ENCODE data around the gene PELI2. TPM values are rescaled to one million over a fixed set of nuclear protein-coding genes. Genes with fewer than 3 reads are reported as not detected.

PELI2 gene
- polyA plus RNA-seq, 1 donor from 2014 or later = 0.85 TPM

DNA sequence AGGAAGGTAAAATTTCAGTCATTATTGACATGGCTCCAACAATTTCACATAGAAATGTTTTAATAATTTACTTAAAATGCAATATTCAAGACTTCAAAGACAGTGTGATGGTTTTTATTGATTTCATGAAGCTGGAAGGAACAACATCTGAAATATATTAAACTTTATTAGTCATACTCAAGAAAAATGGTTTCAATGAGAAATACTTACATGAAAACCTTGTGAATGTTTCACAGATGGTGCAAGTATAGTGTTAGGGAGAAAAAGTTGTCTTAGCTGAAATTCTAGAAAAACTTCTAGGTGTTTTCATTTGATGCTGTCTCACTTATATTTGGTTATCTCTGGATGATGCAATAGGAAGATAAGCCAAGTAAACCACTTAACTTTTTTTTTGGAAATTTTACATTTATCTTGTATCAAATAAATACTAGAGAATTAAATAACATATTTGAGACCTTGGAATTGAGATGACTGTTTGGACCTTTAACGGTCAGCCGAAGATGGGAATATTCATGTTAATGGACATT is 65.5 kb downstream of the PELI2 start:
- Mint-ChIP-seq H3K9me3 (peaks cover 0 to 3% (median 3%) of the 10 kb centered on the region in 3 donors), H3K4me3 (no peak overlapping the region), H3K4me1 (peaks cover 0 to 7% (median 0%) of the 10 kb centered on the region in 3 donors), H3K27ac (no peak overlapping the region), H3K36me3 (peaks cover 5% of the 10 kb centered on the region), H3K27me3 (peaks cover 2% of the 10 kb centered on the region)

DNA sequence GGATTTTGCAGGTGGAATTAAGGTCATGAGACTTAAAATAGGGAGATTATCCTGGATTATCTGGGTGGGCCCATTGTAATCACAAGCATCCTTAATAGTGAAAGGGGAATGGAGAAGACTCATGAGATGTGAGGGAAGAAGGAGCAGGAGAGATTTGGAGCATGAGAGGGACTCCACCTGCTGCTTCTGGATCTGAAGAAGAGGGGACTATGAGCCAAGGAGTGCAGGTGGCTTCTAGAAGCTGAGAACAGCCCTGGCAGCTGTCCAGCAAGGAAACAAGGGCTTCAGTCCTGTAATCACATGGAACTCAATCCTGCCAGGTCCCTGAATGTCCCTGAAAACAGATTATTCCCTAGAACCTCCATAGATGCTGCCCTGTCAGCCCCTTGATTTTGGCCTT is 67.8 kb downstream of the PELI2 start:
- Mint-ChIP-seq H3K36me3 (peaks cover 5% of the 10 kb centered on the region), H3K27me3 (no peaks in the 10 kb centered on the region), H3K4me3 (no peak overlapping the region), H3K4me1 (no peaks in the 10 kb centered on the region), H3K27ac (no peak overlapping the region), H3K9me3 (no peaks in the 10 kb centered on the region)

DNA sequence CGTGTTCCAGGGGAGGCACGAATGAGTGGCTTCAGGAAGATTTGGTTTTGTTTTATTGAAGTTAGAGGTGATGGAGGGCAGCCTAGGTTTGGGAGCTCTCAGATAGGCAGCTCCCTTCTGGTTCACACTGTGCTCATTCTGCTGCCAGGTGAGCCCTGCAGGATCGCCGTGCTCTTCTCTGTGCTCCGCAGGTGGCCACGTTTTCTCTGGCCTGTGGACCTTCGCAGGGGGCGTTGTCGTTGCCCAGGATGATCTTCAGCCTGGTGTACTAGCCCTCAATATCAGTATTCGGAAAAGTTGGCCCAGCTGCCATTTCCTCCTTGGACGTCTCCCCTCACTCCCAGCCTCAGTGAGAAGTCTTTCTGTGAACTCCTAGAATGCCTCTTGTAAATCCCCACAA is 69.5 kb downstream of the PELI2 start:
- Mint-ChIP-seq H3K4me3 (no peak overlapping the region), H3K27ac (no peak overlapping the region), H3K9me3 (no peaks in the 10 kb centered on the region), H3K36me3 (peaks cover 5% of the 10 kb centered on the region), H3K4me1 (no peaks in the 10 kb centered on the region), H3K27me3 (no peaks in the 10 kb centered on the region)

DNA sequence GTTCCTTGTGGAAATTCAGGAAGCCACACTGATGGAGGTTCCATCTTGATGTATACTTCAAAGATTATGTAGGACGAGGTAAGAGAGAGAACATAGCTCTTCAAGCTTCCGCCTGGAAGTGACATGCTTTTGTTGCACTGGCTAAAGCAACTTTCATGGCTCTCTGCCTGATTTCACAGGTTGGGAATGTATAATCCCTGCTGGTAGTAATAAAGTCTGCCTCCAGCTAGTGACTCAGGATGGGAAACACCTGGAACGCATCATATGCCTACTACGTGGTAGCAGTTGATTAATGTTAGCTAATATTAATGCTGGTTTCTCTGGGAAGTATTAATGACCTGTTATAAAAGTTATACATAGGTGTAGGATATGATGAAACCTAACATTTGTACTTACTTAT is 71.1 kb downstream of the PELI2 start:
- no peaks in the 10 kb centered on the region for H3K27me3 Mint-ChIP-seq
- no peak overlapping the region for H3K4me3 Mint-ChIP-seq
- no peaks in the 10 kb centered on the region for H3K4me1 Mint-ChIP-seq
- peaks cover 3% of the 10 kb centered on the region for H3K36me3 Mint-ChIP-seq
- no peaks in the 10 kb centered on the region for H3K9me3 Mint-ChIP-seq
- H3K27ac Mint-ChIP-seq = no peak overlapping the region

DNA sequence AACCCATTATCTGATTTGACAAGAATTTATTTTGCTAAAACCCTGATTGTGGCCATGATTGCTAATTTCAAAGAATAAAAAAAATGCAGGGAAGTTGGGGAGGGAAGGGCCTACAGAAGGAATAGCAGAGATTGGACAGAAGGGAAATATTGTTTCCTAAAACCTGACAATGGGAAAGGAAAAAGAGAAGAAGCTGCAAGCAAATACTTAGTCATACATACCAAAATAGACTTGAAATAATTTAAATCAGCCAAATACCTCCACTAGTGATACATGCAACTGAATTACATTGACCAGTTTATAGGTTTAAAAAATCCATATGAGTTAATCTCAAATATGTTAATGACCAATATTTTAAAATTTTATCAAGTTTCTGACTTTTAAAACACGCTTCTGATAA is 75.1 kb downstream of the PELI2 start:
- Mint-ChIP-seq H3K4me1 (peaks cover 9 to 13% (median 10%) of the 10 kb centered on the region in 3 donors), H3K4me3 (peak overlapping the region in 1 of 4 donors; percentile 4), H3K27me3 (no peaks in the 10 kb centered on the region), H3K36me3 (no peaks in the 10 kb centered on the region), H3K9me3 (no peaks in the 10 kb centered on the region), H3K27ac (peak overlapping the region in 1 of 3 donors; percentile 36)

DNA sequence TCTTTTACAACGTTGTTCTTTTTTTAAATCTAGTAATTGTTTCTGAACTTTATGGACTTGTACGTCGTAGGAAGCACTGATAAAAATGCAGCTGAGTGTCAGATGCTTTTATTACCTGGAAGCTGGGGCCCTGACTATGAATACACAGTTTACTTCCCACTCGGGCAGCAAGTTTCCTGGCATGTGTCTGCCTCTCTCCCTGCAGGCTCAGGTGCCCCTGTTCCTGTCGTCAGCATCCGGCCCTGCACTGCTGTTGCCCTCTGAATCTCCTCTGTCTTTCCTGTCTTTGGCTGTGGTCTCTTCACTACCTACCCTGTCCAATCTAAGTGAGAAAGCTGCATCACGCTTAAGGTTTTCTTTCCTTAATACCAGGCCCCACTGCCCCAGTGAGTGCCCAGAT is 75.8 kb downstream of the PELI2 start:
- no peak overlapping the region for H3K27ac Mint-ChIP-seq
- no peak overlapping the region for H3K4me3 Mint-ChIP-seq
- no peaks in the 10 kb centered on the region for H3K9me3 Mint-ChIP-seq
- H3K27me3 Mint-ChIP-seq = no peaks in the 10 kb centered on the region
- peaks cover 9 to 13% (median 10%) of the 10 kb centered on the region in 3 donors for H3K4me1 Mint-ChIP-seq
- H3K36me3 Mint-ChIP-seq = no peaks in the 10 kb centered on the region

DNA sequence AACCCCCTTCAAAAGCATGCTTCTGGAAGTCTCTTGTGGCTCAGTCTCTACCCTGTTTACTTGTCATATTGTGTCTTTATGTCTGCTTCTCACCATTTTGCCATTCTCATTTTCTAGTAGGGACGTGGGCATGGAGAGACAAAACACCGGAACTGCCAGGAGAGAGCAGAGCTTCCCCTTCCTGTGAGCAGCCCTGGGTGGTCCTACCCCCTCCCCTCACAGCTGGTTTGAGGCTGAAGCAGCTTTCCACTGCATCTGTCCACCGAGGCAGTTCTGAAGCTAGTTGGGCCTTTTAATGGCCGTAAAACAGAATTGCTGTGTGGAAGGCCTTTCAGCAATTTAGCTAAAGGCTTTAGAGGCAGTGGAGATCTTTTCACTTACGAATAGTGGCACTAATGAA is 77.0 kb downstream of the PELI2 start:
- Mint-ChIP-seq H3K27ac (no peak overlapping the region), H3K27me3 (no peaks in the 10 kb centered on the region), H3K4me3 (peak overlapping the region in 1 of 4 donors; percentile 2), H3K36me3 (no peaks in the 10 kb centered on the region), H3K4me1 (peaks cover 9 to 13% (median 10%) of the 10 kb centered on the region in 3 donors), H3K9me3 (no peaks in the 10 kb centered on the region)

DNA sequence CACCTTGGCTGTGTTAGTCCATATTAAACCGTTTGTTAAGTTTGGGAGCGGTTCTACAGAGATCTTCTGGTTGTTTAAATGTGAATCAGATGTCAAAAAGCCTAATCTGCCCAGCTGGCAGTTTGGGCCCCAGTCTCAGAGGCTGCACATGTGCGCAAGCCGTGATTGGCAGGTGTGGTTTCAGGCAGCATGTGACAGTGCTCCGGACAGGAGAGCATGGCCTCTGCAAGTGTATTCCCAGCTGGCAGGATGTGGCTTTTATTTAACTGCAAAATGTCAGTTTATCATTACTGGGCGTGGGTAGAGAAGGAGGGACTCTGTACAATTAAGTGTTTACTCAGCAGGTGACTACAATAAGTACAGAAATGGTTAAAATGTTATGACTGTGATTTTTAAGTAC is 77.5 kb downstream of the PELI2 start:
- Mint-ChIP-seq H3K4me3 (peak overlapping the region in 1 of 4 donors; percentile 3), H3K27ac (peak overlapping the region in 1 of 3 donors; percentile 17), H3K9me3 (no peaks in the 10 kb centered on the region), H3K27me3 (no peaks in the 10 kb centered on the region), H3K36me3 (no peaks in the 10 kb centered on the region), H3K4me1 (peaks cover 9 to 13% (median 10%) of the 10 kb centered on the region in 3 donors)

DNA sequence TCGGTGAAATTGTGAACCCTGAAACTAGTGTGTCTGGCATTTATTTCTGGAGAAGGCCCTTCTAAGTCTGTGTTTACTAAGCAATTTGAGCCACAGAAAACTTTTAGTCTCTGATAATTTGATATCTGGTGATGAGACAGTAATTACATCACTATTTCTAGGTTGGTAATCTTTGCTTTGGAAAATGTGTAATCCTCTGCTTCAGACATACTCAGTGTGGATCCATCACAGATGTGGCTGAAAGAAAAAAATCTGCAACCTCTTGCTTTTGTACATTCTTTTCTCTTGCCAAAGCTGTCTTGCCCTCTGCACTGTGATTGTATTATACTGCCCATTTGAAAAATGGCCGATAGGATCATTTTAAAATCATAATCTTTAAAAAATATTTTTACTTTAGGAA is 78.1 kb downstream of the PELI2 start:
- H3K4me3 Mint-ChIP-seq = no peak overlapping the region

DNA sequence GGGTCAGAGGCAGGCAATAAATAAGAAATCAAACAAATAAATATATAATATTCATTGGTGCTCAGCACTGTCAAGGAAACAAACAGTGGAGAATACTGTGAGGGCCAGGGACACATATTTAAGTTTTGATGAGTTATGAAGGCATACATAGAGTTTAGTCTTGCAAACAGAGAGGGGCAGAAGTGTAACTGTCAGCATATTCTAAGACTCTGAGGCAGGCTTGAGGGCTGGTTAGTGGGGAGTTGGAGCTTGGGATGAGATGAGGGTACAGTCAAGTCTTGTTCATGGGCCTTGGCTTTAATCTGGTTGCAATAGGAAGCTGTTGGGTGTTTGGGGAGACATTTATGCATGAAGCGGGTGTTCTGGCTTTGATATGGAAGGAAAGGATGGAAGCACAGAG is 78.9 kb downstream of the PELI2 start:
- Mint-ChIP-seq H3K4me1 (peaks cover 9 to 13% (median 10%) of the 10 kb centered on the region in 3 donors), H3K36me3 (no peaks in the 10 kb centered on the region), H3K27me3 (no peaks in the 10 kb centered on the region), H3K4me3 (no peak overlapping the region), H3K9me3 (no peaks in the 10 kb centered on the region), H3K27ac (no peak overlapping the region)

More for the DNA sequence above, 78.1 kb downstream of the PELI2 start:
- H3K36me3 Mint-ChIP-seq = no peaks in the 10 kb centered on the region
- no peak overlapping the region for H3K27ac Mint-ChIP-seq
- no peaks in the 10 kb centered on the region for H3K9me3 Mint-ChIP-seq
- no peaks in the 10 kb centered on the region for H3K27me3 Mint-ChIP-seq
- peaks cover 9 to 13% (median 10%) of the 10 kb centered on the region in 3 donors for H3K4me1 Mint-ChIP-seq

DNA sequence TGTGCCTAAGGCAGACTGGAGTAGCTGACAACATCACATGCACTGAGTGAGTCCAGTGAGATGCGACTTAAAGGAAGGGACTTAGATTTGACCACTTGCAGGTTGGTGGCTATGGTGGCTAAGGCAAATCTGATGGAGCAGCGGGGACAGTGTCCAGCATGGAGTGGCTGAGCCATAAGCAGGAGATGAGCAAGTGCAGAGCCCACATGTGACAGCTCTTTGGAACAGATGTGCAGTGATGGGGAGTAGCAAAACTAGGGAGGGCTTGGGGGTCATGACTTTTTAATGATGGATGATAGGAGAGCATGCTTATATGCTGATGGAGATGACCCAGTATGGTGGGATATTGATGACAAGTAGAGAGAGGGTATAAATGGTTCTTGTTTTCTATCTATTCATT is 80.2 kb downstream of the PELI2 start:
- H3K36me3 Mint-ChIP-seq = no peaks in the 10 kb centered on the region
- H3K9me3 Mint-ChIP-seq = no peaks in the 10 kb centered on the region
- no peaks in the 10 kb centered on the region for H3K27me3 Mint-ChIP-seq
- H3K4me3 Mint-ChIP-seq = no peak overlapping the region
- no peak overlapping the region for H3K27ac Mint-ChIP-seq
- peaks cover 9 to 13% (median 10%) of the 10 kb centered on the region in 3 donors for H3K4me1 Mint-ChIP-seq

DNA sequence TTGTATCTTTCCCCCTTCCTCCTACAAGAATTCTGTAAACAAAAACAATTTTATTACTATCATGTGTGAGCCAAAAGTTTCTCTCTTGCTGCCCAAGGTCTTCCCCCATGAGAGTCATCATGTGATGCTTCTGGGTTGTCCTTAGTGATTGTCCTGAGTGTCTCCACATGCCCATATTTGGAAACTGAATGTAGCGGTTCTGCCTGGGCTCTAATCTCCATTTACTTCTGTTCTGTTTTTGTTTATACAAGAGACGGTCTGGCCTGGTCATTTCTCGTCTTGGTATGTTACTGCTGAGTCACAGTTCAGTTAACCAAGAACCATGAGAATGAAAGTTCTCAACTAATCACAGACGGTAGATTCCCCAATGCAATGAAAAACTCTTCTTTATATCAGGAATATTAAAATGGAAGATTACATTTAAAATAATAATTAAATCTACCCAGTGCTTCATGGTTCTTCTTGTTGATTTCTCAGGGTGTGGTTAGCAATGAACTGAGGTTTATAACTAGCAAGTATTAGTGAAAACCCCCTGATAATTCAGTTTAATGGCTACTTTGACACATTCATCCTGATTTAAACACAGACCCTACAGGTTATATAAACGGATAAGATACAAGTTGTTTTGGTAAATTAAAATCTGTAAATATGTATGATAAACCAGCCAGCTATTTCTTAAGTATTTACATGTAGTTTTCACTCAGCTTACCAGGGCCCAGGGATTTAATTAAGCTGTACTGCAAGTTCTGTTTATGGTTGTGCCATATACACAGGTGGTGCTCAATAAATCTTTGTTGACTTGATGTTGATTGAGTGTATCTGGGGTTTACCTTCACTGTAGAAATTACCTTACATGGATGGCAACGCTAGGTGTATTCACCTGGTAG is 81.1 kb downstream of the PELI2 start:
- Mint-ChIP-seq H3K27me3 (no peaks in the 10 kb centered on the region), H3K9me3 (no peaks in the 10 kb centered on the region), H3K27ac (no peak overlapping the region), H3K4me3 (no peak overlapping the region), H3K36me3 (no peaks in the 10 kb centered on the region), H3K4me1 (peaks cover 9 to 13% (median 10%) of the 10 kb centered on the region in 3 donors)

DNA sequence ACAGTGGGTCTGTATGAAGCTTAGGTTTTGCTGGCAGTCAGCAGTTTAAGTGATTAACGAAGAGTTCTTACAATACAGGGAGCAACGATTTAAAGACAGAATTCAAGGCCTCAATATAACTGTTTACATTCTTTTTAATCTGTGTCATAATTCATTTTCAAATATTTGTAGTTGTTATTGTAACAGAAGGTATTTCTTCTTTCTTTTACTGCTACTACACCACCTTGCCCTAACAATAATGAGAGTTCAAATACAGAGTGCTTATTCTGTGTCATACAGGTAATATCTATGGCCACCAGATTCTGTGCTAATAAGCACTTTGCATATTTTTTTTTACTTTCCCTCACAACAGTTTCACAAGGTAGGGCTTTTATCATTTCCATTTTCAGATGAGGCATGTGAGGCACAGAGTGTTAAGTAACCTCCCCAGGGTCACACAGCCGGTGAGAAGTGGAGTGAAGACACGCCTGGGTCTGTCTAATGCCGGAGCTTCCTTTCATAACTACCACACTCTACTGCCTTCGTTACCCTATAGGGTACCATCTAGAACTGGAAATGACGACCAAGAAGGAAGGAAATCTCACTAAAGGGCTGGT is 81.9 kb downstream of the PELI2 start:
- H3K9me3 Mint-ChIP-seq = no peaks in the 10 kb centered on the region
- H3K4me1 Mint-ChIP-seq = peaks cover 6 to 11% (median 8%) of the 10 kb centered on the region in 3 donors
- H3K27me3 Mint-ChIP-seq = no peaks in the 10 kb centered on the region
- no peak overlapping the region for H3K4me3 Mint-ChIP-seq
- H3K36me3 Mint-ChIP-seq = no peaks in the 10 kb centered on the region
- H3K27ac Mint-ChIP-seq = no peak overlapping the region

DNA sequence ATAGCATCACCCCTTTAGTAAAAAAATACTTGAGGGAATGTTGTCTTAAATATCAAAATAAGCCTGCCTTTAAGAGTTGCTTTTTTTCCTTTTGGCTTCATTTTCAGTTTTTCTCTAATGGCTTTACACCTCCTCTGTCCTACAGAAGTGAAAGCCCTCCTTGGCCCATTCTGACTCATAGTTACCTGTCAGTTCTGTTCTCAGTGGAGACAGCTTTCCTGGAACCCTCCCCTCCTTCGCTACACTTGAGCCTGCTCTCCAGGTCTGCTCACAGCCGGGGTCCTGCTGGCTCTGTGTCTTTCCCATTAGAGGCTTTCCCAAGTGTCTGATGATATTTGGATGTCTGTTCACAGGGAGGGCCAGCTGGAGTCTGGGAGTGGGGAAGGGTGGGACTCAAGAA is 84.0 kb downstream of the PELI2 start:
- no peaks in the 10 kb centered on the region for H3K4me1 Mint-ChIP-seq
- H3K4me3 Mint-ChIP-seq = no peak overlapping the region
- H3K27ac Mint-ChIP-seq = peak overlapping the region in 1 of 3 donors; percentile 6
- H3K9me3 Mint-ChIP-seq = no peaks in the 10 kb centered on the region
- H3K36me3 Mint-ChIP-seq = no peaks in the 10 kb centered on the region
- no peaks in the 10 kb centered on the region for H3K27me3 Mint-ChIP-seq

DNA sequence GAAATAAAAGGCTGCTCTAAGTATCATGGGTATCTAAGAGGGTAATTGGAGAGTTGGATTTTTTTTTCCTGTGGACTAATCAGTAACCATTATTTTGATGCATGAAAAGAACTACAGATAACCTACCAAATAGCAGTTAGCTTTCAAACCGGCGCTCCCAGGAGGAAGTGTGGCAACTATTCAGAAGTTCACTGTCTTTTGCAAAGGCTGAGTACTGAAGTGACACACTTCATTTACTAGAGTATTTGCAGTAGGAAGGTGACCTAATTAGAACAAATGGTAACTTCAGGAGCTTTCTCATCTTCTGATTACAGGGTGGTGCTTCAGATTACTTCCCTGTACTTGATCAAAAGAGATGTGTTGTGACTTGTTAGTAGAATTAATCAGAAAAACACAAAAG is 87.7 kb downstream of the PELI2 start:
- Mint-ChIP-seq H3K9me3 (no peaks in the 10 kb centered on the region), H3K36me3 (peaks cover 3% of the 10 kb centered on the region), H3K27ac (no peak overlapping the region), H3K4me1 (peaks cover 3 to 5% (median 4%) of the 10 kb centered on the region in 3 donors), H3K27me3 (no peaks in the 10 kb centered on the region), H3K4me3 (no peak overlapping the region)
